A549 treated with CORT108297 at 1 μM for 4 hours (cell line): ENCODE results near the gene HOXC5. TPM values are rescaled to one million over a fixed set of nuclear protein-coding genes. Genes with fewer than 3 reads are reported as not detected.

Experiments used
- total RNA-seq: library from RNA; stranded (reverse); fragments of 200-300 nt; extraction: Qiagen RNA extraction; gene quantifications from 5 replicates; pipeline ENCODE4 v1.2.3, GENCODE V29; 2022

Gene HOXC5
- total RNA-seq, result 0.57 to 0.85 TPM (median 0.73 TPM) in 5 replicates

DNA sequence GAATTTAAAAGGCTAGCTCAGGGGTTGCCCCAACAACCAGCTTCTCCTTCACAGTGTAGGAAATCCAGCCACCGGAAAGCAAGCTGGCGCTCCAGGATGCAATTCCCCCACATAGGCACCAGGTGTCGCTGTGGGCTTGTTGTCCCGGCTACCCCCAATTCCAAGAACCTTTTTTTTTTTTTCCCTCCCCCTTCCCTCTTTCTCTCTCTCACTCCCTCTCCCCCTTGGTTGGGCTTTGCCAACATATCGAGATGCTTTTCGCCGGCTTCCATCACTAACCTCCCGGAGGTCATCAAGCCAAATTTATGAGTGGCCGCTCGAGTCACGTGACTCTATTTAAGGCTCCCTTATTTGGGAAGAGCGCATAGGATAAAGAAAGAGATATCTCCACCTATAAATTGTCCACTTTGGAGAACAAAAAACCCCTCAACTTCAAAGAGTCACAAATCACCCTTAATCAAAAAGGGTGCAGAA, at the start of gene HOXC5:
Gene HOXC5 (plus strand): TSS at position 424 of the 474 bp plus-strand sequence. CDS start 73 bp downstream, outside the sequence.

DNA sequence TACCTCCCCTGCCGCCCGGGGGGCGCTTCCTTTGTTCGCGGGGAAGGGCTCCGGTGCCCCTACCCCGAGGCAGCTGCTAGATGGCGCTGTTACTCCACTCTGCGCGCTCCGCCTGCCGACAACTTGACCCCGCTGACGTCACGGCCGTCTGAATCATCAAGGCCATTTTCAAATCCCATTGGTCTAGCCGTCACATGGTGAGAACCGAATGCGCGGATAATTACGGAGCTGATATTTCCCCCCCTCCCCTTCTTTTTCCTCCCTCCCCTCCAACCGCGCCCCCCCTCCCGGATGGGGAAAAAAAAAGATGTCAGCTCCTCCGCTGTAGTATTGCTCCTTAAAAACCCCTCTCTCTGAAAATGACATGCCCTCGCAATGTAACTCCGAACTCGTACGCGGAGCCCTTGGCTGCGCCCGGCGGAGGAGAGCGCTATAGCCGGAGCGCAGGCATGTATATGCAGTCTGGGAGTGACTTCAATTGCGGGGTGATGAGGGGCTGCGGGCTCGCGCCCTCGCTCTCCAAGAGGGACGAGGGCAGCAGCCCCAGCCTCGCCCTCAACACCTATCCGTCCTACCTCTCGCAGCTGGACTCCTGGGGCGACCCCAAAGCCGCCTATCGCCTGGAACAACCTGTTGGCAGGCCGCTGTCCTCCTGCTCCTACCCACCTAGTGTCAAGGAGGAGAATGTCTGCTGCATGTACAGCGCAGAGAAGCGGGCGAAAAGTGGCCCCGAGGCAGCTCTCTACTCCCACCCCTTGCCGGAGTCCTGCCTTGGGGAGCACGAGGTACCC, 47.8 kb upstream of the HOXC5 start, which contains the start of gene HOXC10:
Gene HOXC10 (plus strand): TSS at position 246 of the 791 bp plus-strand sequence. CDS start 114 bp downstream, at position 360.

DNA sequence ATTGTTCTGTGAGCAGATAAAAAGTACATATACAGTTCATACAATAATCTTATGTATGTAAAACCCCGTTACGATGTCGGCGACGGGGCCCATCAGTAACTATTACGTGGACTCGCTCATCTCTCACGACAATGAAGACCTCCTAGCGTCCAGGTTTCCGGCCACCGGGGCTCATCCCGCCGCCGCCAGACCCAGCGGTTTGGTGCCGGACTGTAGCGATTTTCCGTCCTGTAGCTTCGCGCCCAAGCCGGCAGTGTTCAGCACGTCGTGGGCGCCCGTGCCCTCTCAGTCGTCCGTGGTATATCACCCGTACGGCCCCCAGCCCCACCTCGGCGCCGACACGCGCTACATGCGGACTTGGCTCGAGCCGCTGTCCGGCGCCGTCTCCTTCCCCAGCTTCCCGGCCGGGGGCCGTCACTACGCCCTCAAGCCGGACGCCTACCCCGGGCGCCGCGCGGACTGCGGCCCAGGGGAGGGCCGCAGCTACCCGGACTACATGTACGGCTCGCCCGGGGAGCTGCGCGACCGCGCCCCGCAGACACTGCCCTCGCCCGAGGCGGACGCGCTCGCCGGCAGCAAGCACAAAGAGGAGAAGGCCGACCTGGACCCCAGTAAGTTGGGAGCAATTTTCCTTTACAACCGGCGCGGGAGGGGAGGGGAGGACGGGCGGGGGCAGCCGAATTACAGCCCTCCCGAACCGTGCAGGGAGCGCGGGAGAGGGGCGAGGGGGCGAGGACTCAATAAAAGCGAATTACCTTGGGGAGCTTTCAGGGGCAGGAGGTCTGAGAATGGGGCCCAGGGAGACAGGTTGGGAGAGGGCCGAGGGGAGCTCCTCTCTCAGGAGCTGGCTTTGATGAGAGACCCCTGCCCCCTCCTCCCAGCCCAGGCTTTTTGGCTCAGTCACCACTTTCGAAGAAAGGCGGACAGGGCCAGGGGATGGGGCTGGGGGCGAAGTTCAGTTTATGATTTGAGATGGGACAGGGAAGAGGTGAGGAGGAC, 32.4 kb upstream of the HOXC5 start, which contains the start of gene HOXC9:
Gene HOXC9 (plus strand): TSS at position 46 of the 999 bp plus-strand sequence. CDS start 28 bp downstream, at position 74.

DNA sequence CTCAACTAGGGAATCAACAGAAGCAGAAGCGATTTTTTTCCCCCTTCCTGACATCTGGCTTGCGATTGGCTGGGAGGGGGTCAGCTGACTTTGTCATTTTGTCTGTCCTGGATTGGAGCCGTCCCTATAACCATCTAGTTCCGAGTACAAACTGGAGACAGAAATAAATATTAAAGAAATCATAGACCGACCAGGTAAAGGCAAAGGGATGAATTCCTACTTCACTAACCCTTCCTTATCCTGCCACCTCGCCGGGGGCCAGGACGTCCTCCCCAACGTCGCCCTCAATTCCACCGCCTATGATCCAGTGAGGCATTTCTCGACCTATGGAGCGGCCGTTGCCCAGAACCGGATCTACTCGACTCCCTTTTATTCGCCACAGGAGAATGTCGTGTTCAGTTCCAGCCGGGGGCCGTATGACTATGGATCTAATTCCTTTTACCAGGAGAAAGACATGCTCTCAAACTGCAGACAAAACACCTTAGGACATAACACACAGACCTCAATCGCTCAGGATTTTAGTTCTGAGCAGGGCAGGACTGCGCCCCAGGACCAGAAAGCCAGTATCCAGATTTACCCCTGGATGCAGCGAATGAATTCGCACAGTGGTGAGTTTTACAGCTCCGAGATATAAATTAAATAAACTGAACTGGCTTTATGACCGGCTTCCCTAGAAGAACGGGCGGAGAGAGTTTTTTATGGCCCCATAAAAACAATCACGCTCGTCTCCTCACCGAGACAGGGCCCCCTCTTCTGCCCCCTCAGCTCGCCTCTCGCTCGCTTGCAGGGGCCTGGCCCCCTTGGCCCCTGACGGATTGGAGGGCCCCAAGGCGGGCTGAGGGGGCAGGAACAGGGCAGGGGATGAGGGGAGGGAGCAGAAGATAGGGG, 4.3 kb upstream of the HOXC5 start, which contains the start of gene HOXC6:
Gene HOXC6 (plus strand): TSS at position 127 of the 888 bp plus-strand sequence. CDS start 82 bp downstream, at position 209.

DNA sequence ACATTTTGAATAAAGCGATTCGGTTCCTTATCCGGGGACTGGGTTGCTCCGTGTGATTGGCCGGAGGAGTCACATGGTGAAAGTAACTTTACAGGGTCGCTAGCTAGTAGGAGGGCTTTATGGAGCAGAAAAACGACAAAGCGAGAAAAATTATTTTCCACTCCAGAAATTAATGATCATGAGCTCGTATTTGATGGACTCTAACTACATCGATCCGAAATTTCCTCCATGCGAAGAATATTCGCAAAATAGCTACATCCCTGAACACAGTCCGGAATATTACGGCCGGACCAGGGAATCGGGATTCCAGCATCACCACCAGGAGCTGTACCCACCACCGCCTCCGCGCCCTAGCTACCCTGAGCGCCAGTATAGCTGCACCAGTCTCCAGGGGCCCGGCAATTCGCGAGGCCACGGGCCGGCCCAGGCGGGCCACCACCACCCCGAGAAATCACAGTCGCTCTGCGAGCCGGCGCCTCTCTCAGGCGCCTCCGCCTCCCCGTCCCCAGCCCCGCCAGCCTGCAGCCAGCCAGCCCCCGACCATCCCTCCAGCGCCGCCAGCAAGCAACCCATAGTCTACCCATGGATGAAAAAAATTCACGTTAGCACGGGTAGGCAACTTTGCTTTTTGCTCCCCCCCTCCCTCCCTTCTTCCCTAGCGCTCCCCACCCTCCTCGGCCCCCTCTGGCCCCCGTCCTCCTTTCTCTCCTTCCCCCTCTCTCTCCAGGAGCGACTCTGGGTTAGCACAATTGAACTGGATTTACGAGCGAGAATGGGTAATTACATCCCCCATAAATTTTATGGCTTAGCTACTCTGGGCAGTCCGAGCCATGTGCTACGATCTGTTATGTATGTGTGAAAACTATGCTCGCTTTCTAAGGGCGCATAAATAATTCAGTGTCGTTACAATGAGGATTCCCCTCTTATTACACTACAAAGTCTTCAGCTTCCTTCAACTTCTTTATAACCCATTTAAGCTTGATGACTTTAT, 21.2 kb downstream of the HOXC5 start, which contains the start of gene HOXC4:
Gene HOXC4 (plus strand): TSS at position 85 of the 991 bp plus-strand sequence. CDS start 88 bp downstream, at position 173.

Other genes with a start within 250 kb of the HOXC5 start
- gene HOXC13, start 94.2 kb upstream of the HOXC5 start, total RNA-seq, result 10.3 to 17.8 TPM (median 12.3 TPM) in 5 replicates
- gene HOXC12, start 78.1 kb upstream of the HOXC5 start, total RNA-seq, result not detected in 5 replicates
- gene HOXC11, start 59.9 kb upstream of the HOXC5 start, total RNA-seq, result 0.39 to 0.65 TPM (median 0.54 TPM) in 5 replicates
- 0.08 to 0.37 TPM (median 0.09 TPM) in 5 replicates for gene HOTAIR, start 58.1 kb upstream of the HOXC5 start, total RNA-seq
- 2.5 to 3.4 TPM (median 2.9 TPM) in 5 replicates for gene HOXC10, start 47.9 kb upstream of the HOXC5 start, total RNA-seq
- 11.1 to 12.5 TPM (median 11.7 TPM) in 5 replicates for gene HOXC9, start 32.9 kb upstream of the HOXC5 start, total RNA-seq
- gene HOXC8, start 24.1 kb upstream of the HOXC5 start, total RNA-seq, result 4.2 to 5.7 TPM (median 5.4 TPM) in 5 replicates
- gene HOXC6, start 4.6 kb upstream of the HOXC5 start, total RNA-seq, result 4.4 to 5.7 TPM (median 4.9 TPM) in 5 replicates
- gene HOXC4, start 20.8 kb downstream of the HOXC5 start, total RNA-seq, result 2.2 to 4.3 TPM (median 3.6 TPM) in 5 replicates
- 28.5 to 35.6 TPM (median 33.8 TPM) in 5 replicates for gene SMUG1, start 155.9 kb downstream of the HOXC5 start, total RNA-seq
- gene CBX5, start 247.1 kb downstream of the HOXC5 start, total RNA-seq, result 21.7 to 26.2 TPM (median 25.2 TPM) in 5 replicates
- gene HNRNPA1, start 247.7 kb downstream of the HOXC5 start, total RNA-seq, result 1,424 to 2,667 TPM (median 1,537 TPM) in 5 replicates